ENCODE results near the gene TP53I3. TPM values are rescaled to one million over a fixed set of nuclear protein-coding genes. Genes with fewer than 3 reads are reported as not detected.

TP53I3 gene
- total RNA-seq, 1 experiment from 2014 or later, result 20.1 TPM

GRCh38 chr2:24040511-24040910 lies 44.1 kb downstream of the TP53I3 start:
- ChIA-PET RAD21 (ENCODE audit: low non-redundant PET in 1 of 2, low total read pairs in 2 of 2, uncharacterized antibody in 2 of 2, unreplicated experiment in 2 of 2) (no interaction called here), POLR2A (no interaction called here), CTCF (no interaction called here)
- Histone ChIP-seq H3K4me2 (ENCODE audit: low read length) (no peak overlapping the region), H3K27ac (ENCODE audit: low read depth, low read length) (no peak overlapping the region), H2AFZ (ENCODE audit: low read depth, low read length, poor library complexity, severe bottlenecking) (no peak overlapping the region), H3K27me3 (ENCODE audit: insufficient read depth, low read length) (no peaks in the 10 kb centered on the region), H3K9ac (ENCODE audit: low read length) (no peak overlapping the region), H3K4me3 (replicated peaks in 1 of 2; ENCODE audit: low read depth in 1 of 2, low read length in 2 of 2) (no peak overlapping the region), H3K36me3 (ENCODE audit: control insufficient read depth in 1 of 2, insufficient read depth in 2 of 2, low read length in 2 of 2) (peaks cover 7 to 22% of the 10 kb centered on the region in 2 experiments; a peak in 3 of 4 replicates), H3K4me1 (ENCODE audit: control insufficient read depth in 1 of 2, insufficient read depth in 2 of 2, low read length in 2 of 2) (no peaks in the 10 kb centered on the region), H3K9me3 (ENCODE audit: control insufficient read depth in 1 of 2, insufficient read depth in 1 of 2, low read depth in 1 of 2, low read length in 2 of 2) (no peaks in the 10 kb centered on the region), H3K9me2 (ENCODE audit: insufficient read depth) (no peaks in the 10 kb centered on the region), H3K79me2 (ENCODE audit: insufficient read depth, low read length) (peaks cover 36% of the 10 kb centered on the region), H4K20me1 (ENCODE audit: insufficient read depth) (no peaks in the 10 kb centered on the region; the same call in 1 of the 2 replicates)
- DNase-seq (ENCODE audit: low read depth, low spot score), result no peak
- BruUV-seq (replicated peaks), result no TSS peak
- TF ChIP-seq EZH2 (IDR thresholded peaks at IDR 0.05) (no peak), SRF (IDR thresholded peaks at IDR 0.05; ENCODE audit: low read depth) (no peak), RAD21 (IDR thresholded peaks at IDR 0.05; ENCODE audit: low read depth) (no peak), JUND (IDR thresholded peaks at IDR 0.05) (no peak), ZFX (IDR thresholded peaks at IDR 0.05) (no peak), REST (IDR thresholded peaks at IDR 0.05; ENCODE audit: low read depth) (no peak), CEBPB (IDR thresholded peaks at IDR 0.05; ENCODE audit: low read depth) (no peak), ZBTB33 (IDR thresholded peaks at IDR 0.05; ENCODE audit: extremely low read depth, insufficient replicate concordance, low read length) (no peak), ATF3 (IDR thresholded peaks at IDR 0.05) (no peak)
- intact Hi-C loops (cut with micrococcal nuclease), result no loop called here
- ATAC-seq, result no peak
